Breast epithelium (tissue), 4 donors: ENCODE measurements around the gene ME3. TPM values are rescaled to one million over a fixed set of nuclear protein-coding genes. Genes with fewer than 3 reads are reported as not detected.

ENCODE experiments used
- DNase-seq, 2 donors: peaks; one replicate each; pipeline ENCODE4 v3.0.0-alpha.2; 2019; ENCODE audit warnings: low spot score in 2 of 2
- H3K27ac ChIP-seq, 2 donors: fragments of 200-600 bp; sonication (generic) in 1 of 2; one replicate each; pipeline ENCODE4 v1.5.1; 2016 to 2019; ENCODE audit warnings: mild to moderate bottlenecking in 1 of 2
- H3K27me3 ChIP-seq, 2 donors: fragments of 200-600 bp; sonication (generic) in 1 of 2; one replicate each; pipeline versions ENCODE4 v1.5.1 to v1.6.0; 2017 to 2019; ENCODE audit warnings: control low read depth in 1 of 2, mild to moderate bottlenecking in 1 of 2
- H3K36me3 ChIP-seq: fragments of 200-600 bp; one replicate; pipeline ENCODE4 v1.5.1; 2019
- H3K4me1 ChIP-seq, 2 donors: fragments of 200-600 bp; sonication (generic); one replicate each; pipeline ENCODE4 v1.5.1; 2016 to 2019; ENCODE audit warnings: control low read depth in 1 of 2
- H3K4me3 ChIP-seq, 3 donors: fragments of 200-600 bp; sonication (generic); 1 replicate in 2 of 3; 2 replicates in 1 of 3; pipeline ENCODE4 v1.5.1; 2016 to 2019; ENCODE audit warnings: mild to moderate bottlenecking in 3 of 3, moderate library complexity in 2 of 3
- H3K9me3 ChIP-seq, 2 donors: fragments of 200-600 bp; sonication (generic) in 1 of 2; one replicate each; pipeline ENCODE4 v1.5.1; 2016 to 2019; ENCODE audit warnings: control low read depth in 1 of 2
- POLR2A ChIP-seq: fragments of 450-650 bp; IDR thresholded peaks from one replicate; pipeline ENCODE4 v1.6.1; 2016; ENCODE audit warnings: antibody characterized with exemption, mild to moderate bottlenecking, moderate library complexity
- POLR2AphosphoS5 ChIP-seq, 3 donors: sonication (generic); formaldehyde crosslinking; IDR thresholded peaks; one replicate each; pipeline ENCODE4 v1.6.1; 2017; ENCODE audit warnings: antibody characterized with exemption in 3 of 3
- intact Hi-C: fragments of 100-400 bp; cut with DNase I; formaldehyde crosslinking; loops from one replicate; pipeline ENCODE4 v1.15.1; 2023; ENCODE audit warnings: low total_unique reads
- total RNA-seq, 3 donors: library from RNA; depleted of rRNA; stranded (reverse); fragments of >200 nt; gene quantifications; one replicate each; pipeline ENCODE4 v1.1.0, GENCODE V29; 2016
- TF ChIP-seq, protein P1 (sequence below), 3 donors: fragments of 450-650 bp; IDR thresholded peaks; one replicate each; pipeline ENCODE4 v1.5.1; 2016 to 2017; ENCODE audit warnings: antibody characterized with exemption in 3 of 3, mild to moderate bottlenecking in 3 of 3, moderate library complexity in 3 of 3

ME3 gene
- total RNA-seq, 3 donors from 2014 or later = 53.0 to 68.5 (median 56.3) TPM

DNA sequence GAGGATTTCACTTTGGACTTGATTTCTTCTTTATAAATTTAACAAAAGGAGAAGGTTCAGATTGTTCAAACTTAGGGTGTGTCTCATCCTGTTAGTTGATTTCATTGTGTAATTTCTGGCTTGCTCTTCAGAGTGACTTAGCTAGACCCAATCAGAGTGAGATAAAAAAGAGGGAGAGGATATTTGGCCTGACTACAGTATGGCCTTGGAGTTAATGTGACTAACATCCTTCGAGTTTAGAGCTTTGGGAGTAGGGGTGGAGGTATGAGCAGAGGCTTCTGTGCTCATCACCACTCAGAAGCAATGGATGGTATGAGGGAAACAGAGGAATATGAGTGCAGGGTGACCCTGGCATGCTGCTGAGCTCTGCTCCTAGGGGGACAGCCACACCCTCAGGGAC, 114.2 kb downstream of the ME3 start:
- no peak for DNase-seq
- H3K27ac ChIP-seq = peak overlapping the region; percentile 59 to 76
- H3K36me3 ChIP-seq = no peaks in the 10 kb centered on the region
- H3K4me3 ChIP-seq = no peak overlapping the region
- intact Hi-C loops = no loop called here
- no peaks in the 10 kb centered on the region for H3K4me1 ChIP-seq
- H3K9me3 ChIP-seq = no peaks in the 10 kb centered on the region
- TF ChIP-seq POLR2AphosphoS5 (IDR thresholded peaks at IDR 0.05) = peak in 1 of 3 donors; percentile 15
- TF ChIP-seq, protein P1, sequence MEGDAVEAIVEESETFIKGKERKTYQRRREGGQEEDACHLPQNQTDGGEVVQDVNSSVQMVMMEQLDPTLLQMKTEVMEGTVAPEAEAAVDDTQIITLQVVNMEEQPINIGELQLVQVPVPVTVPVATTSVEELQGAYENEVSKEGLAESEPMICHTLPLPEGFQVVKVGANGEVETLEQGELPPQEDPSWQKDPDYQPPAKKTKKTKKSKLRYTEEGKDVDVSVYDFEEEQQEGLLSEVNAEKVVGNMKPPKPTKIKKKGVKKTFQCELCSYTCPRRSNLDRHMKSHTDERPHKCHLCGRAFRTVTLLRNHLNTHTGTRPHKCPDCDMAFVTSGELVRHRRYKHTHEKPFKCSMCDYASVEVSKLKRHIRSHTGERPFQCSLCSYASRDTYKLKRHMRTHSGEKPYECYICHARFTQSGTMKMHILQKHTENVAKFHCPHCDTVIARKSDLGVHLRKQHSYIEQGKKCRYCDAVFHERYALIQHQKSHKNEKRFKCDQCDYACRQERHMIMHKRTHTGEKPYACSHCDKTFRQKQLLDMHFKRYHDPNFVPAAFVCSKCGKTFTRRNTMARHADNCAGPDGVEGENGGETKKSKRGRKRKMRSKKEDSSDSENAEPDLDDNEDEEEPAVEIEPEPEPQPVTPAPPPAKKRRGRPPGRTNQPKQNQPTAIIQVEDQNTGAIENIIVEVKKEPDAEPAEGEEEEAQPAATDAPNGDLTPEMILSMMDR (IDR thresholded peaks at IDR 0.05) = no peak
- no peaks in the 10 kb centered on the region for H3K27me3 ChIP-seq

DNA sequence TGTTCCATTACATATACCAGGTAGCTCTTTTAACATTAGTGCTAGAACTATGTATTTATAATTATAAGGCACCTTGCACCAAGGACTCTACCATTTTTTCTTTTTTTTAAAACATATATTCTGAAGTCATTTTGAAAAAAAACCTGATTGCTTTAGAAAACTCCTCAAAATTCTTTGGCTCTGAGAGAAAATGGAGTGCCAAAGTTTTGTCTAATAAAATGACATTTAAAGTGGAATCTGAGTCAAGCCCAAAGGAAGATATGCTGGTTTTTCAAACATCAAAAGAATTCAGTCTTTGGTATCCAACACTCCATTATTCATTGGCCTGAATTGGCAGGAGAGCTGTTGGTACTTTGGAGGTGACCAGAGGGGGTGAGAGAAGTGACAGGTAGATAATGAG, 116.5 kb downstream of the ME3 start:
- Histone ChIP-seq H3K4me1 (peaks cover 0 to 15% of the 10 kb centered on the region in 2 donors), H3K4me3 (no peak overlapping the region), H3K9me3 (no peaks in the 10 kb centered on the region), H3K27ac (no peak overlapping the region), H3K36me3 (no peaks in the 10 kb centered on the region), H3K27me3 (no peaks in the 10 kb centered on the region)
- DNase-seq = no peak
- intact Hi-C loops = no loop called here
- TF ChIP-seq, protein P1 (IDR thresholded peaks at IDR 0.05) = no peak
- no peak for TF ChIP-seq POLR2A
- TF ChIP-seq POLR2AphosphoS5 (IDR thresholded peaks at IDR 0.05) = no peak

DNA sequence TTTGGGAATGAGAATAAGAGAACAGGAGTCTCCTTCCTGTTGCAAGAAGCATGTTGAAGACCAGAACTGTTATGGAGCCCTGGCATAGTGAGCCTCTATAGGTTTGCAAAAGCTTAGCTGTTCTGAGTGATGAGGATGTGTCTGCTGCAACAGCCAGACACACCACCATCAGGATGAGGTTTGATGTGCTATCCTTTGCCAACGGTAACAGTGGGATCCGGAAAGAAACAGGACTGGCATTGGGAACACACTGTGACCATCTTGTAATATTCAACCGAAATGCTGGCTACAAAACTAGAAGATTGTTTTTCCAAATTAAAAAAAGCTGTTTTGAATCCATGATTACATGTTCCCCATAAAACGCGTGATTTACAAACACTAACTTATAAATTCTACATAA, 117.0 kb downstream of the ME3 start:
- Histone ChIP-seq H3K27ac (no peak overlapping the region), H3K4me3 (no peak overlapping the region), H3K9me3 (no peaks in the 10 kb centered on the region), H3K36me3 (no peaks in the 10 kb centered on the region), H3K27me3 (no peaks in the 10 kb centered on the region), H3K4me1 (peaks cover 0 to 15% of the 10 kb centered on the region in 2 donors)
- DNase-seq = no peak
- TF ChIP-seq POLR2A (no peak), POLR2AphosphoS5 (IDR thresholded peaks at IDR 0.05) (no peak)
- TF ChIP-seq, protein P1 (IDR thresholded peaks at IDR 0.05) = no peak
- intact Hi-C loops = no loop called here

DNA sequence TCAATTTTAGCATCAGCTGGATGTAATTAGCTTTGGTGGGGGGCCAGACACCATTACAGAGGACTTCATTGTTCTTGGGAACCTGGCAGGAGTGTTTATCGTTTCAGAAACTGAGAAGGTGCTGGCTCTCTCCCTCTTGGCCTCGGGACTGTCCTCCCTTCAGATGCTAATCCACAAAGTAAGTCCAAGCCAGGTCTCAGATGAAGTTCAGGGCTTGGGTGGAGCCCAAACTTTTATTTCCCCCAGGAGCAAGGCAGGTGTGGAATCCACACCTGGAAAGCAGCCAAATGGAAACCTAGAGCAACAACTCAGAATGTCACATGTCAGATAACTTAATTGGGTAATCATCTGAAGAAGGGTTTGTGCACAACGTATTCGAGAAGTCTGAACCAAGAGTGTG, 119.2 kb downstream of the ME3 start:
- no peaks in the 10 kb centered on the region for H3K9me3 ChIP-seq
- H3K4me3 ChIP-seq = no peak overlapping the region
- DNase-seq = peak in 1 of 2 donors; percentile 88
- peak overlapping the region; percentile 77 to 83 for H3K27ac ChIP-seq
- TF ChIP-seq POLR2A (no peak), POLR2AphosphoS5 (IDR thresholded peaks at IDR 0.05) (no peak)
- TF ChIP-seq, protein P1 (IDR thresholded peaks at IDR 0.05) = no peak
- H3K36me3 ChIP-seq = no peaks in the 10 kb centered on the region
- H3K4me1 ChIP-seq = peaks cover 0 to 18% of the 10 kb centered on the region in 2 donors
- intact Hi-C loops = no loop called here
- no peaks in the 10 kb centered on the region for H3K27me3 ChIP-seq

DNA sequence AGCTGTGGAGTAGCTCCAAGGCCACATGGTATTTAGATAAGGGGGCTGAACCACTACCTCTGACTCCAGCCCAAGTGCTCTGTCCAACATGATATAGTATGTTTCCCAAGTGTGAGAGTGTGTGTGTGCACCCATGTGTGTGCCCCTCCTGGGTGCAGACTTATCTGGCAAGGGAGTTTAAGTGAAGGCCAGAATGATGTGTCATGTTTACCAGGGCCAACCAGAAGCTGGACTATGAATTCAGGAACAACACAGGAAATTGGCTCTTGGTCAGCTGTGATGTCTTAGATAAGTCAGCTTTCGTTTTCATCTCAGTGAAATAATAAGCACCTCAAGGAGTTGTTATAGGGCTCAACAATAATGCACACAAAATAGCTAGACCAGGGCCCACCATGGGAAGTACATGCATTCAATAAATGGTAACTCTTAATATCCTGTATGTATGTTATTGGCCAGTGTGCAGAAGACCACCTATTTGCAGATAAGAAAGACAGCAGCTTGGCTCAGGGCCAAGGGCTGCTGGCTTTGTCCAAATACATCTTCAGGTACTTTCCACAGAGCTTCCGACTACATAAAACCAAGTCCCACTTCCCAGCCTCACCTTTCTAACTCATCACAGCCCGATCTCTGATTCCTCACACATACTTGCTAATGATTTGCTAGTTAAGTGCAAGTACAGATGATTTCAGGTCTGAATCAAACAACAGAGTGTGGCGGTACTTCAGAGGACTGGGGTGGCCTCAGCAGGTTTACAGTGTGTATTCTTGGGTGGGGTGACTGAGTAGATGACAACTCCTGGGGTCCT, 120.9 kb downstream of the ME3 start:
- H3K4me3 ChIP-seq = no peak overlapping the region
- no peak for DNase-seq
- H3K36me3 ChIP-seq = no peaks in the 10 kb centered on the region
- no peaks in the 10 kb centered on the region for H3K9me3 ChIP-seq
- H3K27me3 ChIP-seq = no peaks in the 10 kb centered on the region
- H3K4me1 ChIP-seq = peaks cover 0 to 22% of the 10 kb centered on the region in 2 donors
- TF ChIP-seq POLR2AphosphoS5 (IDR thresholded peaks at IDR 0.05) (peak in 1 of 3 donors; percentile 13), POLR2A (no peak)
- TF ChIP-seq, protein P1 (IDR thresholded peaks at IDR 0.05) = no peak
- intact Hi-C loops = no loop called here
- peak overlapping the region; percentile 77 to 83 for H3K27ac ChIP-seq
